Measurements from ENCODE around the gene NME3. TPM values are rescaled to one million over a fixed set of nuclear protein-coding genes. Genes with fewer than 3 reads are reported as not detected.

Gene NME3
- total and polyA plus RNA-seq, 2 donors (not counting 3 experiments of a cell fraction or from before 2014, with no cell fraction given) = 38.2 to 74.4 TPM

DNA sequence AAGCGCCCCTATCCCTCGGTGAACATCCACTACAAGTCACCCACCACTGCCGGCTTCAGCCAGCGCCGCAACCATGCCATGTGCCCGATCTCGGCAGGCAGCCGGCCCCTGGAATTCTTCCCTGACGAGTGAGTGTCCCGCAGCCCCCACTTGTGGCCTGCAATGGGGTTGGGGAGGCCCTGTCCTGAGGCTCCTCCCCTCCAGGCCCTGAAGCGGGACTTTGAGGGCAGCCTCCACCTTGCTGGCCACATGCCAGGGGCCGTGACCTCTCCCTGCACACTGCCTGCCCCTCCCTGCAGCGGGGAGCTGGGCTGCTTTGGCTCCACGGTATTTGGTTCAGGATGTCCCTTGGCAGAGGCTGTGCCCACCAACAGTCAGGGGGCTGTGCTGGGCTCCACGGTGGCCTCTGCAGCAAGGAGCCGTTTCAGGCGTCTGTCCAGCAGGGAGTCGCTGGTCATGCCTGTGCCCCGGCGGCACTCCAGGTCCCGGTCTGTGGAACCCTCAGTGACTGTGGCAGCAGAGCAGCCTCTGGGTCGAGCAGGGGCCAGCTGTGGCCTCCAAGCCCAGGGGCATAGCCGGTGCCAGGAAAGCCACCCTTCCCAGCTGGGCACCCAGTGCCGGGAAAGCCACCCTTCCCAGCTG is 8.3 kb downstream of the NME3 start:
- CTCF ChIA-PET = interaction anchor here (0.9 kb wide), 1 partner anchor 59 kb away, joined by 3 read pairs; no protein-coding TSS in a partner anchor
- BruUV-seq (replicated peaks) = no TSS peak
- no peaks in the 10 kb centered on the region for H3K4me1 ChIP-seq (ENCODE audit: control insufficient read depth, extremely low read depth, insufficient read depth, low read length)
- H4K20me1 ChIP-seq (replicated peaks; ENCODE audit: control insufficient read depth, extremely low read depth, insufficient read depth, low read length) = no peaks in the 10 kb centered on the region
- H3K9me1 ChIP-seq (replicated peaks; ENCODE audit: control insufficient read depth, extremely low read depth, insufficient read depth, low read length) = no peaks in the 10 kb centered on the region
- no peak overlapping the region for H2AFZ ChIP-seq (ENCODE audit: low read depth, low read length)
- POLR2A ChIA-PET = no interaction called here
- intact Hi-C loops (cut with micrococcal nuclease) = no loop called here
- no peak overlapping the region for H3K4me2 ChIP-seq (ENCODE audit: insufficient read depth, low read length)
- FAIRE-seq = no peak
- dilution Hi-C loops (cut with MboI; ENCODE audit: extremely low pct_ligation_motif_present, low sequenced_read_pairs) = no loop called here
- H3K27me3 ChIP-seq (ENCODE audit: control insufficient read depth in 2 of 2, insufficient read depth in 2 of 2, low read length in 2 of 2) = no peaks in the 10 kb centered on the region
- H3K9me3 ChIP-seq (replicated peaks; ENCODE audit: control insufficient read depth, insufficient read depth, low read length) = no peaks in the 10 kb centered on the region
- peaks cover 5 to 58% of the 10 kb centered on the region in 2 experiments for H3K36me3 ChIP-seq (ENCODE audit: control insufficient read depth in 2 of 2, extremely low read depth in 1 of 2, insufficient read depth in 2 of 2, low read length in 2 of 2)
- no peak overlapping the region for H3K9ac ChIP-seq (replicated peaks; ENCODE audit: extremely low read depth, insufficient read depth, low read length)
- no peaks in the 10 kb centered on the region for H3K79me2 ChIP-seq (ENCODE audit: control insufficient read depth, insufficient read depth, low read length)
- DNase-seq (ENCODE audit: low read depth, low spot score) = no peak
- no peak overlapping the region for H3K4me3 ChIP-seq (replicated peaks in 1 of 3; ENCODE audit: insufficient read depth in 1 of 3, low read depth in 1 of 3, low read length in 3 of 3)
- TF ChIP-seq, protein P1, sequence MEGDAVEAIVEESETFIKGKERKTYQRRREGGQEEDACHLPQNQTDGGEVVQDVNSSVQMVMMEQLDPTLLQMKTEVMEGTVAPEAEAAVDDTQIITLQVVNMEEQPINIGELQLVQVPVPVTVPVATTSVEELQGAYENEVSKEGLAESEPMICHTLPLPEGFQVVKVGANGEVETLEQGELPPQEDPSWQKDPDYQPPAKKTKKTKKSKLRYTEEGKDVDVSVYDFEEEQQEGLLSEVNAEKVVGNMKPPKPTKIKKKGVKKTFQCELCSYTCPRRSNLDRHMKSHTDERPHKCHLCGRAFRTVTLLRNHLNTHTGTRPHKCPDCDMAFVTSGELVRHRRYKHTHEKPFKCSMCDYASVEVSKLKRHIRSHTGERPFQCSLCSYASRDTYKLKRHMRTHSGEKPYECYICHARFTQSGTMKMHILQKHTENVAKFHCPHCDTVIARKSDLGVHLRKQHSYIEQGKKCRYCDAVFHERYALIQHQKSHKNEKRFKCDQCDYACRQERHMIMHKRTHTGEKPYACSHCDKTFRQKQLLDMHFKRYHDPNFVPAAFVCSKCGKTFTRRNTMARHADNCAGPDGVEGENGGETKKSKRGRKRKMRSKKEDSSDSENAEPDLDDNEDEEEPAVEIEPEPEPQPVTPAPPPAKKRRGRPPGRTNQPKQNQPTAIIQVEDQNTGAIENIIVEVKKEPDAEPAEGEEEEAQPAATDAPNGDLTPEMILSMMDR (IDR thresholded peaks at IDR 0.05; ENCODE audit: extremely low read depth in 1 of 2, insufficient read depth in 1 of 2, low read depth in 1 of 2, low read length in 2 of 2) = no peak
- TF ChIP-seq EZH2 (IDR thresholded peaks at IDR 0.05; ENCODE audit: borderline replicate concordance, low read depth, low read length, severe bottlenecking) (no peak), GATA2 (IDR thresholded peaks at IDR 0.05; ENCODE audit: insufficient read depth, insufficient read length, low read depth, low read length) (no peak), POLR2A (IDR thresholded peaks at IDR 0.05; ENCODE audit: low read depth, low read length) (no peak), JUN (IDR thresholded peaks at IDR 0.05; ENCODE audit: borderline replicate concordance, insufficient read depth, insufficient read length, low read depth) (no peak), MYC (IDR thresholded peaks at IDR 0.05; ENCODE audit: low read depth, low read length) (no peak), POLR2AphosphoS5 (IDR thresholded peaks at IDR 0.05; ENCODE audit: insufficient read depth, low read depth, low read length) (no peak), FOS (IDR thresholded peaks at IDR 0.05; ENCODE audit: borderline replicate concordance, insufficient read depth, low read length) (no peak)
- TF ChIP-seq, protein P2, sequence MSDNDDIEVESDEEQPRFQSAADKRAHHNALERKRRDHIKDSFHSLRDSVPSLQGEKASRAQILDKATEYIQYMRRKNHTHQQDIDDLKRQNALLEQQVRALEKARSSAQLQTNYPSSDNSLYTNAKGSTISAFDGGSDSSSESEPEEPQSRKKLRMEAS (IDR thresholded peaks at IDR 0.05; ENCODE audit: insufficient read depth, insufficient read length) = no peak
- no peak overlapping the region for H3K27ac ChIP-seq (ENCODE audit: insufficient read depth, low read depth, low read length)

Data from endothelial cell of umbilical vein (primary cell).